ENCODE measurements around the gene SEMA3D.

SEMA3D gene

DNA sequence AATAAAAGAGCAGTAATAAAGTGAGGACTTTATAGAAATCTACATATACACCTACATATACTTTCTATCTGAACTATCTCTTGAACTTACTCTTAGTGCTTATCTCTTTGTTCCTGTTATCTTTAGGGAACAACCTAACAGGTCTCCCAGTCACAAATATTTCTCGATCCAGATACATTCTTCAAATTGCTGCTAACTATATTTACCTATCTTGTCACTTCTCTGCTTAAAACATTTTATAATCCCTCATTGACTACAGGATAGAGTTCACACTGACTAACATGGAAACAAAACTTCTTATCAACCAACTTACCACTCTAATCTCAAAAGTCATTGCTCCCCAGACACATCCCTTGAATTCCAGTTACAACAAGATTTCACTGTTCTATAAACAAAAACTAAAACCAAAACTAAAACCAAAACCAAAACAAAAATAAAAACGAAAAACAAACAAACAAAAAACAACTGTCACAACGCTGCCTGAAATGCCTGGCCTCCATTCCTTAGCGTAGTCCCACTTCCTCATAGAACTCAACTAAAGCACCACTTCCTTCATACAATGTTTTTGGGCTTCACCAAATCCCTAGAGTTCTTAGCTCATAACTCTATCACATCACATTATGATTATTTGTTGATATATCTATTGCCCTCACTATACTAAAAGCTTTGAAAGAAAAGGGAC lies 134.7 kb downstream of the SEMA3D start:
- ChIA-PET CTCF (no interaction called here), POLR2A (no interaction called here)
- DNase-seq = no peak
- Histone ChIP-seq H3K4me3 (ENCODE audit: control insufficient read depth in 1 of 7, extremely low read depth in 1 of 7, insufficient read depth in 4 of 7, low read depth in 2 of 7, low read length in 6 of 7) (no peak overlapping the region), H3K27me3 (replicated peaks in 2 of 5; ENCODE audit: control insufficient read depth in 4 of 5, insufficient read depth in 5 of 5, low read length in 4 of 5) (no peaks in the 10 kb centered on the region), H3K4me1 (ENCODE audit: control extremely low read depth in 1 of 4, control insufficient read depth in 4 of 4, insufficient read depth in 4 of 4, low read length in 3 of 4) (peaks cover 4 to 8% (median 5%) of the 10 kb centered on the region in 4 experiments), H3K36me3 (ENCODE audit: control insufficient read depth in 4 of 4, insufficient read depth in 4 of 4, low read length in 3 of 4) (no peaks in the 10 kb centered on the region), H3K9me3 (ENCODE audit: control extremely low read depth in 1 of 5, control insufficient read depth in 4 of 5, insufficient read depth in 2 of 5, low read depth in 1 of 5, low read length in 4 of 5) (no peaks in the 10 kb centered on the region), H3K27ac (ENCODE audit: insufficient read depth in 1 of 2, low read depth in 1 of 2, low read length in 2 of 2, poor library complexity in 1 of 2, severe bottlenecking in 2 of 2) (no peak overlapping the region)
- WGBS (ENCODE audit: insufficient coverage) = 100% methylated on average over 1 of the region's 4 CpGs

GRCh38 chr7:85046534-85046933 lies 140.3 kb downstream of the SEMA3D start:
- ChIA-PET POLR2A (no interaction called here), CTCF (interaction anchor here (0.8 kb wide), 1 partner anchor 8 kb away, joined by 3 read pairs; no protein-coding TSS in a partner anchor)
- Histone ChIP-seq H3K9me3 (ENCODE audit: control extremely low read depth in 1 of 5, control insufficient read depth in 4 of 5, insufficient read depth in 2 of 5, low read depth in 1 of 5, low read length in 4 of 5) (no peaks in the 10 kb centered on the region), H3K27ac (ENCODE audit: insufficient read depth in 1 of 2, low read depth in 1 of 2, low read length in 2 of 2, poor library complexity in 1 of 2, severe bottlenecking in 2 of 2) (no peak overlapping the region), H3K4me3 (ENCODE audit: control insufficient read depth in 1 of 7, extremely low read depth in 1 of 7, insufficient read depth in 4 of 7, low read depth in 2 of 7, low read length in 6 of 7) (no peak overlapping the region), H3K4me1 (ENCODE audit: control extremely low read depth in 1 of 4, control insufficient read depth in 4 of 4, insufficient read depth in 4 of 4, low read length in 3 of 4) (peaks cover 4 to 8% (median 5%) of the 10 kb centered on the region in 4 experiments), H3K27me3 (replicated peaks in 2 of 5; ENCODE audit: control insufficient read depth in 4 of 5, insufficient read depth in 5 of 5, low read length in 4 of 5) (no peaks in the 10 kb centered on the region), H3K36me3 (ENCODE audit: control insufficient read depth in 4 of 4, insufficient read depth in 4 of 4, low read length in 3 of 4) (no peaks in the 10 kb centered on the region)
- no peak for DNase-seq
- WGBS (ENCODE audit: insufficient coverage) = 100% methylated on average over 1 of the region's 1 CpG

DNA sequence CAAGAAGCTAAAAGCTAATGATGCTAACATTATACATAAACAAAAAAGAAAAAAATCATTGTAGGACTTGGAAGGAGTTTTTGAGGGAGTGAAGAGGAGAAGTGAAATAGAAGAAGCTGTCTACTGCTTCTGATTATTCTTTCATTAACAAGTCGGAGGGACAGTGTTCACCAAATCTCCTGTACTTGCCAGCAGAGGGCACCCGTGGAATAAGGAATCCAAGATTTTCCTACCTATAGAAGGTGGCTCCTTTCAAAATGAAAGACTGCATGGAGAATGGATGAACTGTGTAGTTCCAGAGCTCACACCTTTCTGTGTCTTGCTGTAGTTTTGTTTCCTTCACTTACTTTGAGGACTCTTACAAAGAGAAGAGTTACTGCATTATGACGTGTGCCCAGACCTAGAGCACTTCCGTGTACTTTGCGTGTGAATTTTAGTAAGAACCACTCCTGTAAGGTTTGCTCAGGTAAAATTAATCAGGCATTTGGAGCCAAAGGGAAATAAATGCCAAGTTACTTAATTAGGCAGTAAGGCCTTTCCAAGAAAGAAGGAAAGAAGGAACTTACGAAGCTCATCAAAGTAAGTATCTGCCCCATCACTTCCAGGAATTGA lies 145.1 kb downstream of the SEMA3D start:
- Histone ChIP-seq H3K27me3 (replicated peaks in 2 of 5; ENCODE audit: control insufficient read depth in 4 of 5, insufficient read depth in 5 of 5, low read length in 4 of 5) (no peaks in the 10 kb centered on the region), H3K27ac (ENCODE audit: insufficient read depth in 1 of 2, low read depth in 1 of 2, low read length in 2 of 2, poor library complexity in 1 of 2, severe bottlenecking in 2 of 2) (no peak overlapping the region), H3K36me3 (ENCODE audit: control insufficient read depth in 4 of 4, insufficient read depth in 4 of 4, low read length in 3 of 4) (no peaks in the 10 kb centered on the region), H3K4me1 (ENCODE audit: control extremely low read depth in 1 of 4, control insufficient read depth in 4 of 4, insufficient read depth in 4 of 4, low read length in 3 of 4) (no peaks in the 10 kb centered on the region), H3K4me3 (ENCODE audit: control insufficient read depth in 1 of 7, extremely low read depth in 1 of 7, insufficient read depth in 4 of 7, low read depth in 2 of 7, low read length in 6 of 7) (no peak overlapping the region), H3K9me3 (ENCODE audit: control extremely low read depth in 1 of 5, control insufficient read depth in 4 of 5, insufficient read depth in 2 of 5, low read depth in 1 of 5, low read length in 4 of 5) (no peaks in the 10 kb centered on the region)
- POLR2A ChIA-PET = no interaction called here
- DNase-seq = peak; percentile 52 to 71 (median 58)
- 60% methylated on average over 5 of the region's 6 CpGs for WGBS (ENCODE audit: insufficient coverage)
- CTCF ChIA-PET = interaction anchor here (0.6 to 3.0 kb wide), 23 partner anchors 8 to 1845 kb away, joined by 3 to 28 read pairs (median 4); no protein-coding TSS in a partner anchor

DNA sequence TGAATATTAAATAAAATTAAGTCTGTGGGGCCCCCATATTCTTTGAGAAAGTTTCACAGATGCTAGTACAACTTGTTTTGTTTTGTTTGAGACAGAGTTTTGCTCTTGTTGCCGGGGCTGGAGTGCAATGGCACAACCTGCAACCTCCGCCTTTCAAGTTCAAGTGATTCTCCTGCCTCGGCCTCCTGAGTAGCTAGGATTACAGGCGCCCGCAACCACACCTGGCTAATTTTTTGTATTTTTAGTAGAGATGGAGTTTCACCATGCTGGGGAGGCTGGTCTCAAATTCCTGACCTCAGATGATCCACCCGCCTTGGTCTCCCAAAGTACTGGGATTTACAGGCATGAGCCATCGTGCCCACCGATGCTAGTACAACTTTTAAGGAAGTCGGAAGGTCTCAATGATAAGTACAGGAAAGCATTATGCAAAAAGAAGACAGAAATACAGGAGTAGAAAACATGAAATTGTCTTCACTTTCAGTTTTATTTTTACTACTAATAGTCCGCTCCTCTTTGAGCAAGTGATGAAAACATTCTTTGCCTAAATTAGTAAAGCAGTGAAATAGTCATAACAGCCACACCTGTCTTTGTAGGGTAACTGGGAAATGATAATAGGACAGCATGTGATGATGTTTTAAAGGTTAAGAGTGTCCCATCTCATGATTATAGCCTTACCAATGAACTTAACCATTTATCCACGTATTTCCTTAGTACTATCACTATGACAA lies 147.5 kb downstream of the SEMA3D start:
- CTCF ChIA-PET = interaction anchor here (1.2 to 1.7 kb wide), 3 partner anchors 26 to 1428 kb away, joined by 3 to 6 read pairs (median 3); no protein-coding TSS in a partner anchor

DNA sequence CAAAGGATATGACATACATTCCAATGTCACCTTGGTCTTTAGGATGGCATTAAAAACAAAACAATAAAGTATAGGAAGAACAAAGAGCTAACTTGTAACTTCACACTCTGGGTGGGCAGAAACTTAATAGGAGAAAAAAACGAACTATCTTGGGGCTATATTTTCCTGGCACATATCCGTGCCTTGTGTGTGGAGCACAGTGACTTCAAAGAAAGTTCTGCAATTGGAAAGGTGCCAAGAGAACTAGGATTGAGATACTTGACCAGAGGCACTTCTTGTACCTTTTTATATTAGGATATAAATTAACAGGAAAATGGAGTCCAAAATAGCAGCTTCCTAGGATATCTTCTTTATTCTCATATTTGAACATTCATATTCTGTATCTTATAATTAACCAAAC lies 148.4 kb downstream of the SEMA3D start:
- CTCF ChIA-PET = interaction anchor here (0.7 to 1.7 kb wide), 4 partner anchors 8 to 1429 kb away, joined by 3 to 6 read pairs (median 3); no protein-coding TSS in a partner anchor
- 100% methylated on average over 1 of the region's 2 CpGs for WGBS (ENCODE audit: insufficient coverage)

More for the DNA sequence above, 147.5 kb downstream of the SEMA3D start:
- POLR2A ChIA-PET = interaction anchor here (0.6 kb wide), 1 partner anchor 272 kb away, joined by 4 read pairs; no protein-coding TSS in a partner anchor
- H3K27ac ChIP-seq (ENCODE audit: insufficient read depth in 1 of 2, low read depth in 1 of 2, low read length in 2 of 2, poor library complexity in 1 of 2, severe bottlenecking in 2 of 2) = no peak overlapping the region
- no peak overlapping the region for H3K4me3 ChIP-seq (ENCODE audit: control insufficient read depth in 1 of 7, extremely low read depth in 1 of 7, insufficient read depth in 4 of 7, low read depth in 2 of 7, low read length in 6 of 7)
- H3K36me3 ChIP-seq (ENCODE audit: control insufficient read depth in 4 of 4, insufficient read depth in 4 of 4, low read length in 3 of 4) = no peaks in the 10 kb centered on the region
- no peaks in the 10 kb centered on the region for H3K27me3 ChIP-seq (replicated peaks in 2 of 5; ENCODE audit: control insufficient read depth in 4 of 5, insufficient read depth in 5 of 5, low read length in 4 of 5)
- H3K4me1 ChIP-seq (ENCODE audit: control extremely low read depth in 1 of 4, control insufficient read depth in 4 of 4, insufficient read depth in 4 of 4, low read length in 3 of 4) = no peaks in the 10 kb centered on the region
- no peaks in the 10 kb centered on the region for H3K9me3 ChIP-seq (ENCODE audit: control extremely low read depth in 1 of 5, control insufficient read depth in 4 of 5, insufficient read depth in 2 of 5, low read depth in 1 of 5, low read length in 4 of 5)
- DNase-seq = no peak
- WGBS (ENCODE audit: insufficient coverage) = 90% methylated on average over 9 of the region's 11 CpGs

GRCh38 chr7:85033263-85033662 lies 153.6 kb downstream of the SEMA3D start:
- Histone ChIP-seq H3K9me3 (ENCODE audit: control extremely low read depth in 1 of 5, control insufficient read depth in 4 of 5, insufficient read depth in 2 of 5, low read depth in 1 of 5, low read length in 4 of 5) (no peaks in the 10 kb centered on the region), H3K4me3 (ENCODE audit: control insufficient read depth in 1 of 7, extremely low read depth in 1 of 7, insufficient read depth in 4 of 7, low read depth in 2 of 7, low read length in 6 of 7) (no peak overlapping the region), H3K27me3 (replicated peaks in 2 of 5; ENCODE audit: control insufficient read depth in 4 of 5, insufficient read depth in 5 of 5, low read length in 4 of 5) (no peaks in the 10 kb centered on the region), H3K27ac (ENCODE audit: insufficient read depth in 1 of 2, low read depth in 1 of 2, low read length in 2 of 2, poor library complexity in 1 of 2, severe bottlenecking in 2 of 2) (no peak overlapping the region), H3K36me3 (ENCODE audit: control insufficient read depth in 4 of 4, insufficient read depth in 4 of 4, low read length in 3 of 4) (no peaks in the 10 kb centered on the region), H3K4me1 (ENCODE audit: control extremely low read depth in 1 of 4, control insufficient read depth in 4 of 4, insufficient read depth in 4 of 4, low read length in 3 of 4) (no peaks in the 10 kb centered on the region)
- WGBS (ENCODE audit: insufficient coverage) = 100% methylated on average over 3 of the region's 7 CpGs
- ChIA-PET POLR2A (no interaction called here), CTCF (interaction anchor here (0.9 to 1.9 kb wide), 4 partner anchors 8 to 796 kb away, joined by 3 to 6 read pairs (median 5); no protein-coding TSS in a partner anchor)
- no peak for DNase-seq

More for the DNA sequence above, 148.4 kb downstream of the SEMA3D start:
- Histone ChIP-seq H3K36me3 (ENCODE audit: control insufficient read depth in 4 of 4, insufficient read depth in 4 of 4, low read length in 3 of 4) (no peaks in the 10 kb centered on the region), H3K4me1 (ENCODE audit: control extremely low read depth in 1 of 4, control insufficient read depth in 4 of 4, insufficient read depth in 4 of 4, low read length in 3 of 4) (no peaks in the 10 kb centered on the region), H3K27ac (ENCODE audit: insufficient read depth in 1 of 2, low read depth in 1 of 2, low read length in 2 of 2, poor library complexity in 1 of 2, severe bottlenecking in 2 of 2) (no peak overlapping the region), H3K4me3 (ENCODE audit: control insufficient read depth in 1 of 7, extremely low read depth in 1 of 7, insufficient read depth in 4 of 7, low read depth in 2 of 7, low read length in 6 of 7) (no peak overlapping the region), H3K27me3 (replicated peaks in 2 of 5; ENCODE audit: control insufficient read depth in 4 of 5, insufficient read depth in 5 of 5, low read length in 4 of 5) (no peaks in the 10 kb centered on the region), H3K9me3 (ENCODE audit: control extremely low read depth in 1 of 5, control insufficient read depth in 4 of 5, insufficient read depth in 2 of 5, low read depth in 1 of 5, low read length in 4 of 5) (no peaks in the 10 kb centered on the region)
- no peak for DNase-seq
- POLR2A ChIA-PET = no interaction called here

Measured in common myeloid progenitor, CD34-positive (primary cell).